Lung (tissue), 5 donors: ENCODE data around the gene KRABD2. TPM values are rescaled to one million over a fixed set of nuclear protein-coding genes. Genes with fewer than 3 reads are reported as not detected.

Source experiments
- polyA plus RNA-seq, 2 donors: library from polyadenylated mRNA; stranded (reverse); fragments of 200-250 nt; gene quantifications; one replicate each; pipeline ENCODE4 v1.2.1, GENCODE V29; 2013
- small RNA-seq: library from RNA; depleted of rRNA; stranded (forward); fragments of <200 nt; gene quantifications from one replicate; pipeline ENCODE3, GENCODE V24; 2014; ENCODE audit warnings: low replicate concordance
- total RNA-seq, 2 donors: library from RNA; depleted of rRNA in 1 of 2; stranded (reverse); fragments of >200 nt in 1 of 2; gene quantifications; one replicate each; pipeline ENCODE4 v1.2.1, GENCODE V29; 2014 to 2021
- donor health status: Bipolar disorder and iron deficiency.
- donor health status: healthy.
- donor health status: DM: yes; HTN: yes; CAD: no.

KRABD2 gene

Small RNAs within 50 kb of the gene (small RNA-seq; reads per million reads assigned to genes)
- not detected for gene RF00265

Other genes starting within 250 kb of the KRABD2 start
- gene PER1, start 224.3 kb downstream of the KRABD2 start, total RNA-seq, result 100 to 1,000 TPM; 132 to 238 TPM
- gene PER1, start 224.3 kb downstream of the KRABD2 start, polyA plus RNA-seq, result 100 to 1,000 TPM in 1 of 2 donors, 10 to 100 TPM in 1; 93.5 to 126 TPM
- 10 to 100 TPM; 33.9 to 76.2 TPM for gene VAMP2, start 213.8 kb downstream of the KRABD2 start, total RNA-seq
- gene VAMP2, start 213.8 kb downstream of the KRABD2 start, polyA plus RNA-seq, result 10 to 100 TPM; 45.4 to 46.2 TPM
- 10 to 100 TPM; 24.4 to 33.1 TPM for gene TMEM107, start 200.3 kb downstream of the KRABD2 start, total RNA-seq
- gene TMEM107, start 200.3 kb downstream of the KRABD2 start, polyA plus RNA-seq, result 10 to 100 TPM; 13.2 to 19.0 TPM
- gene BORCS6, start 186.5 kb downstream of the KRABD2 start, total RNA-seq, result 10 to 100 TPM in 1 of 2 donors, 1 to 10 TPM in 1; 5.3 to 10.8 TPM
- gene BORCS6, start 186.5 kb downstream of the KRABD2 start, polyA plus RNA-seq, result 10 to 100 TPM in 1 of 2 donors, 1 to 10 TPM in 1; 5.6 to 10.5 TPM
- gene AURKB, start 166.1 kb downstream of the KRABD2 start, total RNA-seq, result 1 to 10 TPM; 2.1 to 3.9 TPM
- 1 to 10 TPM; 3.6 to 5.7 TPM for gene AURKB, start 166.1 kb downstream of the KRABD2 start, polyA plus RNA-seq
- gene CTC1, start 128.6 kb downstream of the KRABD2 start, total RNA-seq, result 10 to 100 TPM; 27.7 to 45.3 TPM
- gene CTC1, start 128.6 kb downstream of the KRABD2 start, polyA plus RNA-seq, result 10 to 100 TPM; 19.1 to 26.5 TPM
- gene PFAS, start 127.4 kb downstream of the KRABD2 start, total RNA-seq, result 10 to 100 TPM; 20.1 to 47.6 TPM
- 10 to 100 TPM; 14.0 to 15.3 TPM for gene PFAS, start 127.4 kb downstream of the KRABD2 start, polyA plus RNA-seq
- gene RANGRF, start 88.0 kb downstream of the KRABD2 start, total RNA-seq, result 10 to 100 TPM; 15.5 to 31.6 TPM
- 10 to 100 TPM; 39.1 to 60.1 TPM for gene RANGRF, start 88.0 kb downstream of the KRABD2 start, polyA plus RNA-seq
- gene SLC25A35, start 81.3 kb downstream of the KRABD2 start, total RNA-seq, result 10 to 100 TPM in 1 of 2 donors, 1 to 10 TPM in 1; 1.2 to 11.7 TPM
- 1 to 10 TPM; 5.5 to 9.4 TPM for gene SLC25A35, start 81.3 kb downstream of the KRABD2 start, polyA plus RNA-seq
- gene ARHGEF15, start 66.5 kb downstream of the KRABD2 start, total RNA-seq, result 10 to 100 TPM; 29.7 to 30.8 TPM
- 10 to 100 TPM; 10.1 to 17.2 TPM for gene ARHGEF15, start 66.5 kb downstream of the KRABD2 start, polyA plus RNA-seq
- not detected for gene ODF4, start 36.9 kb downstream of the KRABD2 start, total RNA-seq
- gene ODF4, start 36.9 kb downstream of the KRABD2 start, polyA plus RNA-seq, result not detected
- 1,000 to 10,000 TPM; 1,016 to 2,549 TPM for gene RPL26, start 6.5 kb upstream of the KRABD2 start, total RNA-seq
- gene RPL26, start 6.5 kb upstream of the KRABD2 start, polyA plus RNA-seq, result 1,000 to 10,000 TPM; 2,664 to 2,820 TPM
- not detected for gene RNF222, start 21.1 kb upstream of the KRABD2 start, total RNA-seq
- gene RNF222, start 21.1 kb upstream of the KRABD2 start, polyA plus RNA-seq, result not detected
- gene NDEL1, start 59.2 kb upstream of the KRABD2 start, total RNA-seq, result 100 to 1,000 TPM in 1 of 2 donors, 10 to 100 TPM in 1; 58.5 to 101 TPM
- 10 to 100 TPM; 25.2 to 52.4 TPM for gene NDEL1, start 59.2 kb upstream of the KRABD2 start, polyA plus RNA-seq